ENCODE measurements around the gene NOSTRIN. TPM values are rescaled to one million over a fixed set of nuclear protein-coding genes. Genes with fewer than 3 reads are reported as not detected.

The NOSTRIN gene
- total and polyA plus RNA-seq, 4 donors = 4.1 to 16.7 (median 8.5) TPM

GRCh38 chr2:168889635-168890005, 87.2 kb downstream of the NOSTRIN start:
- Histone ChIP-seq H3K27me3 (ENCODE audit: control insufficient read depth in 4 of 4, insufficient read depth in 4 of 4, low read length in 3 of 4) (no peaks in the 10 kb centered on the region), H3K36me3 (ENCODE audit: control insufficient read depth in 4 of 4, insufficient read depth in 3 of 4, low read depth in 1 of 4, low read length in 3 of 4) (no peaks in the 10 kb centered on the region), H3K27ac (ENCODE audit: low read depth in 1 of 2, low read length in 2 of 2) (no peak overlapping the region), H3K4me3 (ENCODE audit: low read depth in 1 of 3, low read length in 3 of 3) (peak overlapping the region in 1 of 3 donors; percentile 60), H3K9me3 (ENCODE audit: control insufficient read depth in 4 of 4, low read length in 3 of 4) (no peaks in the 10 kb centered on the region), H3K9ac (ENCODE audit: low read depth in 1 of 2, low read length in 2 of 2) (no peak overlapping the region), H3K4me1 (ENCODE audit: control insufficient read depth in 4 of 4, insufficient read depth in 4 of 4, low read length in 3 of 4) (peaks cover 5 to 17% (median 8%) of the 10 kb centered on the region in 4 donors)
- DNase-seq (ENCODE audit: low spot score) = no peak
- 38% methylated on average over 3 of the region's 3 CpGs for WGBS
- TF ChIP-seq YY1 (IDR thresholded peaks at IDR 0.05) = no peak
- TF ChIP-seq GABPA (IDR thresholded peaks at IDR 0.05 in 1 of 2, conservative IDR thresholded peaks at IDR 0.05 in 1 of 2) = no peak

GRCh38 chr2:168890006-168890782, 87.8 kb downstream of the NOSTRIN start, which contains the start of gene SPC25:
SPC25 (minus strand) TSS chr2:168890430; CDS start chr2:168889519, 911 bp downstream.
- TF ChIP-seq, protein P1, sequence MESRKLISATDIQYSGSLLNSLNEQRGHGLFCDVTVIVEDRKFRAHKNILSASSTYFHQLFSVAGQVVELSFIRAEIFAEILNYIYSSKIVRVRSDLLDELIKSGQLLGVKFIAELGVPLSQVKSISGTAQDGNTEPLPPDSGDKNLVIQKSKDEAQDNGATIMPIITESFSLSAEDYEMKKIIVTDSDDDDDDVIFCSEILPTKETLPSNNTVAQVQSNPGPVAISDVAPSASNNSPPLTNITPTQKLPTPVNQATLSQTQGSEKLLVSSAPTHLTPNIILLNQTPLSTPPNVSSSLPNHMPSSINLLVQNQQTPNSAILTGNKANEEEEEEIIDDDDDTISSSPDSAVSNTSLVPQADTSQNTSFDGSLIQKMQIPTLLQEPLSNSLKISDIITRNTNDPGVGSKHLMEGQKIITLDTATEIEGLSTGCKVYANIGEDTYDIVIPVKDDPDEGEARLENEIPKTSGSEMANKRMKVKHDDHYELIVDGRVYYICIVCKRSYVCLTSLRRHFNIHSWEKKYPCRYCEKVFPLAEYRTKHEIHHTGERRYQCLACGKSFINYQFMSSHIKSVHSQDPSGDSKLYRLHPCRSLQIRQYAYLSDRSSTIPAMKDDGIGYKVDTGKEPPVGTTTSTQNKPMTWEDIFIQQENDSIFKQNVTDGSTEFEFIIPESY (IDR thresholded peaks at IDR 0.05) = peak; percentile 81
- TF ChIP-seq GABPA (IDR thresholded peaks at IDR 0.05 in 1 of 2, conservative IDR thresholded peaks at IDR 0.05 in 1 of 2) = no peak
- TF ChIP-seq CTCF (IDR thresholded peaks at IDR 0.05; ENCODE audit: low read depth, low read length, missing input control) = no peak
- TF ChIP-seq YY1 (IDR thresholded peaks at IDR 0.05) = peak; percentile 96
- TF ChIP-seq SP1 (IDR thresholded peaks at IDR 0.05) = peak; percentile 84
- Histone ChIP-seq H3K36me3 (ENCODE audit: control insufficient read depth in 4 of 4, insufficient read depth in 3 of 4, low read depth in 1 of 4, low read length in 3 of 4) (no peaks in the 10 kb centered on the region), H3K9me3 (ENCODE audit: control insufficient read depth in 4 of 4, low read length in 3 of 4) (no peaks in the 10 kb centered on the region), H3K27me3 (ENCODE audit: control insufficient read depth in 4 of 4, insufficient read depth in 4 of 4, low read length in 3 of 4) (no peaks in the 10 kb centered on the region), H3K27ac (ENCODE audit: low read depth in 1 of 2, low read length in 2 of 2) (no peak within 1 kb of the TSS), H3K4me3 (ENCODE audit: low read depth in 1 of 3, low read length in 3 of 3) (peak within 1 kb of the TSS; percentile 50 to 68 (median 60)), H3K9ac (ENCODE audit: low read depth in 1 of 2, low read length in 2 of 2) (no peak within 1 kb of the TSS), H3K4me1 (ENCODE audit: control insufficient read depth in 4 of 4, insufficient read depth in 4 of 4, low read length in 3 of 4) (peaks cover 5 to 22% (median 13%) of the 10 kb centered on the region in 4 donors)
- under 1% methylated on average over 38 of the region's 38 CpGs for WGBS
- DNase-seq (ENCODE audit: low spot score) = peak; percentile 93

- H3K4me3 ChIP-seq (ENCODE audit: low read depth in 1 of 3, low read length in 3 of 3) = no peak overlapping the region
- WGBS = 67% methylated on average over 3 of the region's 3 CpGs
- peaks cover 7 to 30% (median 18%) of the 10 kb centered on the region in 4 donors for H3K4me1 ChIP-seq (ENCODE audit: control insufficient read depth in 4 of 4, insufficient read depth in 4 of 4, low read length in 3 of 4)
- H3K36me3 ChIP-seq (ENCODE audit: control insufficient read depth in 4 of 4, insufficient read depth in 3 of 4, low read depth in 1 of 4, low read length in 3 of 4) = no peaks in the 10 kb centered on the region
- H3K27me3 ChIP-seq (ENCODE audit: control insufficient read depth in 4 of 4, insufficient read depth in 4 of 4, low read length in 3 of 4) = no peaks in the 10 kb centered on the region
- TF ChIP-seq TAF1 (conservative IDR thresholded peaks at IDR 0.05) (no peak), SP1 (IDR thresholded peaks at IDR 0.05) (no peak), HNF4G (IDR thresholded peaks at IDR 0.05) (no peak), FOXA2 (IDR thresholded peaks at IDR 0.05) (no peak), YY1 (IDR thresholded peaks at IDR 0.05) (no peak), RXRA (IDR thresholded peaks at IDR 0.05) (no peak), FOXA1 (IDR thresholded peaks at IDR 0.05) (no peak), ATF3 (IDR thresholded peaks at IDR 0.05) (no peak), CTCF (IDR thresholded peaks at IDR 0.05; ENCODE audit: low read depth, low read length, missing input control) (no peak), RAD21 (IDR thresholded peaks at IDR 0.05) (no peak), EGR1 (IDR thresholded peaks at IDR 0.05; ENCODE audit: low read depth in 2 of 2) (no peak), MAX (IDR thresholded peaks at IDR 0.05) (no peak), JUND (IDR thresholded peaks at IDR 0.05) (no peak)
- TF ChIP-seq, protein P2, sequence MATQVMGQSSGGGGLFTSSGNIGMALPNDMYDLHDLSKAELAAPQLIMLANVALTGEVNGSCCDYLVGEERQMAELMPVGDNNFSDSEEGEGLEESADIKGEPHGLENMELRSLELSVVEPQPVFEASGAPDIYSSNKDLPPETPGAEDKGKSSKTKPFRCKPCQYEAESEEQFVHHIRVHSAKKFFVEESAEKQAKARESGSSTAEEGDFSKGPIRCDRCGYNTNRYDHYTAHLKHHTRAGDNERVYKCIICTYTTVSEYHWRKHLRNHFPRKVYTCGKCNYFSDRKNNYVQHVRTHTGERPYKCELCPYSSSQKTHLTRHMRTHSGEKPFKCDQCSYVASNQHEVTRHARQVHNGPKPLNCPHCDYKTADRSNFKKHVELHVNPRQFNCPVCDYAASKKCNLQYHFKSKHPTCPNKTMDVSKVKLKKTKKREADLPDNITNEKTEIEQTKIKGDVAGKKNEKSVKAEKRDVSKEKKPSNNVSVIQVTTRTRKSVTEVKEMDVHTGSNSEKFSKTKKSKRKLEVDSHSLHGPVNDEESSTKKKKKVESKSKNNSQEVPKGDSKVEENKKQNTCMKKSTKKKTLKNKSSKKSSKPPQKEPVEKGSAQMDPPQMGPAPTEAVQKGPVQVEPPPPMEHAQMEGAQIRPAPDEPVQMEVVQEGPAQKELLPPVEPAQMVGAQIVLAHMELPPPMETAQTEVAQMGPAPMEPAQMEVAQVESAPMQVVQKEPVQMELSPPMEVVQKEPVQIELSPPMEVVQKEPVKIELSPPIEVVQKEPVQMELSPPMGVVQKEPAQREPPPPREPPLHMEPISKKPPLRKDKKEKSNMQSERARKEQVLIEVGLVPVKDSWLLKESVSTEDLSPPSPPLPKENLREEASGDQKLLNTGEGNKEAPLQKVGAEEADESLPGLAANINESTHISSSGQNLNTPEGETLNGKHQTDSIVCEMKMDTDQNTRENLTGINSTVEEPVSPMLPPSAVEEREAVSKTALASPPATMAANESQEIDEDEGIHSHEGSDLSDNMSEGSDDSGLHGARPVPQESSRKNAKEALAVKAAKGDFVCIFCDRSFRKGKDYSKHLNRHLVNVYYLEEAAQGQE (IDR thresholded peaks at IDR 0.05) = no peak
- H3K9ac ChIP-seq (ENCODE audit: low read depth in 1 of 2, low read length in 2 of 2) = no peak overlapping the region
- H3K27ac ChIP-seq (ENCODE audit: low read depth in 1 of 2, low read length in 2 of 2) = no peak overlapping the region
- no peak for DNase-seq (ENCODE audit: low spot score)
- no peaks in the 10 kb centered on the region for H3K9me3 ChIP-seq (ENCODE audit: control insufficient read depth in 4 of 4, low read length in 3 of 4)
Observed at GRCh38 chr2:168892327-168892726, 89.9 kb downstream of the NOSTRIN start.

Data from liver (tissue), 9 donors.